Caco-2 (cell line): ENCODE results near the gene LRRC42. TPM values are rescaled to one million over a fixed set of nuclear protein-coding genes. Genes with fewer than 3 reads are reported as not detected.

Source experiments
- BruUV-seq: library from RNA; stranded (reverse); fragments of 400-500 nt; replicated peaks from 2 replicates; lab custom pipeline; 2021; lab: Mats Ljungman, UMichigan
- CTCF ChIA-PET: fragments of 300-600 bp; sonication (Branson Sonifier 250); formaldehyde crosslinking; loops from one replicate; lab custom pipeline; 2022; ENCODE audit warnings: antibody characterized with exemption; lab: Charles Lee
- POLR2A ChIA-PET: fragments of 300-600 bp; sonication (Branson Sonifier 250); formaldehyde crosslinking; loops from one replicate; lab custom pipeline; 2022; ENCODE audit warnings: antibody characterized with exemption; lab: Charles Lee
- DNase-seq, 2 experiments: peaks; one replicate each; pipeline versions ENCODE4 v3.0.0 to v3.0.0-alpha.2; 2020 to 2022
- H3K27me3 ChIP-seq: replicated peaks from 2 replicates; pipeline ENCODE4 v1.6.0; 2011; ENCODE audit warnings: low read length; ENCODE audit not compliant: control insufficient read depth, insufficient read depth
- H3K36me3 ChIP-seq: 2 replicates; pipeline ENCODE4 v1.5.1; 2011; ENCODE audit warnings: low read length; ENCODE audit not compliant: control insufficient read depth, insufficient read depth
- H3K4me1 ChIP-seq: fragments of 250-450 bp; sonication (Bioruptor Pico); 2 replicates; pipeline ENCODE4 v1.5.1; 2020; ENCODE audit warnings: mild to moderate bottlenecking
- H3K4me3 ChIP-seq: 2 replicates; pipeline ENCODE4 v1.5.1; 2011; ENCODE audit warnings: low read depth, mild to moderate bottlenecking, control low read depth, low read length
- H3K9me3 ChIP-seq: fragments of 250-450 bp; sonication (Bioruptor Pico); 2 replicates; pipeline ENCODE4 v1.5.1; 2020; ENCODE audit warnings: mild to moderate bottlenecking, moderate library complexity
- H3K27ac Mint-ChIP-seq: one replicate; pipeline ENCODE4 v1.8.0; 2022; ENCODE audit warnings: mixed read lengths; ENCODE audit not compliant: unreplicated experiment
- H3K27me3 Mint-ChIP-seq: one replicate; pipeline ENCODE4 v1.8.0; 2022; ENCODE audit warnings: mixed read lengths; ENCODE audit not compliant: insufficient read depth, unreplicated experiment
- H3K36me3 Mint-ChIP-seq: one replicate; pipeline ENCODE4 v1.8.0; 2022; ENCODE audit warnings: mild to moderate bottlenecking, mixed read lengths; ENCODE audit not compliant: insufficient read depth, unreplicated experiment
- H3K4me1 Mint-ChIP-seq: one replicate; pipeline ENCODE4 v1.8.0; 2022; ENCODE audit warnings: low read depth, mixed read lengths; ENCODE audit not compliant: unreplicated experiment
- H3K4me3 Mint-ChIP-seq: one replicate; pipeline ENCODE4 v1.8.0; 2022; ENCODE audit warnings: mild to moderate bottlenecking, moderate library complexity, mixed read lengths; ENCODE audit not compliant: unreplicated experiment
- H3K9me3 Mint-ChIP-seq: one replicate; pipeline ENCODE4 v1.8.0; 2022; ENCODE audit warnings: mixed read lengths; ENCODE audit not compliant: unreplicated experiment
- CTCF ChIP-seq, 2 experiments: fragments of 200-600 bp in 1 of 2; IDR thresholded peaks; 1 replicate in 1 of 2; 2 replicates in 1 of 2; pipeline versions ENCODE4 v1.5.1 to v1.8.0; 2011 to 2022; ENCODE audit warnings: antibody characterized with exemption in 1 of 2, control low read depth in 1 of 2, inconsistent platforms in 1 of 2, low read depth in 1 of 2, low read length in 1 of 2, mild to moderate bottlenecking in 1 of 2, moderate library complexity in 1 of 2; ENCODE audit not compliant: insufficient read depth in 1 of 2, severe bottlenecking in 1 of 2, unreplicated experiment in 1 of 2
- intact Hi-C: fragments of 100-400 bp; cut with micrococcal nuclease; formaldehyde crosslinking; loops from one replicate; pipeline ENCODE4 v1.10.0; 2022; ENCODE audit not compliant: unreplicated experiment
- total RNA-seq: library from RNA; stranded (reverse); gene quantifications from 2 replicates; pipeline ENCODE4 v1.2.3, GENCODE V29; 2022

The LRRC42 gene
- total RNA-seq, 1 experiment from 2014 or later = 38.9 TPM

GRCh38 chr1:53948291-53948690 lies 2.1 kb downstream of the LRRC42 start:
- Mint-ChIP-seq H3K4me3 (peak overlapping the region; percentile 94), H3K9me3 (no peaks in the 10 kb centered on the region), H3K27ac (no peak overlapping the region), H3K27me3 (no peaks in the 10 kb centered on the region), H3K4me1 (peaks cover 21% of the 10 kb centered on the region), H3K36me3 (peaks cover 35% of the 10 kb centered on the region)
- Histone ChIP-seq H3K27me3 (no peaks in the 10 kb centered on the region), H3K4me1 (peaks cover 8% of the 10 kb centered on the region; the same call in 1 of the 2 replicates), H3K9me3 (no peaks in the 10 kb centered on the region), H3K4me3 (no peak overlapping the region), H3K36me3 (no peaks in the 10 kb centered on the region)
- DNase-seq = no peak
- BruUV-seq = no TSS peak
- TF ChIP-seq CTCF (IDR thresholded peaks at IDR 0.05; ENCODE audit: insufficient read depth in 1 of 2, low read depth in 1 of 2, low read length in 1 of 2, severe bottlenecking in 1 of 2, unreplicated experiment in 1 of 2) = no peak
- POLR2A ChIA-PET = no interaction called here
- CTCF ChIA-PET = interaction anchor here (1.2 to 3.9 kb wide), 5 partner anchors 8 to 88 kb away, joined by 3 to 17 read pairs (median 4); partner anchors contain the start of gene YIPF1
- intact Hi-C loops = loop anchor here (2.0 kb wide), 1 partner anchor 35 kb away; no protein-coding TSS in a partner anchor

GRCh38 chr1:53949023-53949990 lies 3.2 kb downstream of the LRRC42 start:
- no peaks in the 10 kb centered on the region for H3K36me3 ChIP-seq
- Mint-ChIP-seq H3K4me3 (no peak overlapping the region), H3K9me3 (no peaks in the 10 kb centered on the region), H3K27ac (no peak overlapping the region), H3K4me1 (peaks cover 21% of the 10 kb centered on the region), H3K27me3 (no peaks in the 10 kb centered on the region), H3K36me3 (peaks cover 43% of the 10 kb centered on the region)
- intact Hi-C loops = loop anchor here (1.0 to 2.0 kb wide), 3 partner anchors 37 to 88 kb away; no protein-coding TSS in a partner anchor
- no peak overlapping the region for H3K4me3 ChIP-seq
- DNase-seq = peak in 1 of 2 experiments; percentile 55
- H3K27me3 ChIP-seq = no peaks in the 10 kb centered on the region
- TF ChIP-seq CTCF (IDR thresholded peaks at IDR 0.05; ENCODE audit: insufficient read depth in 1 of 2, low read depth in 1 of 2, low read length in 1 of 2, severe bottlenecking in 1 of 2, unreplicated experiment in 1 of 2) = peak; percentile 58 to 62
- ChIA-PET CTCF (interaction anchor here (1.2 to 3.9 kb wide), 3 partner anchors 10 to 89 kb away, joined by 4 to 17 read pairs (median 7); no protein-coding TSS in a partner anchor), POLR2A (interaction anchor here (0.5 kb wide), 1 partner anchor 47 kb away, joined by 4 read pairs; no protein-coding TSS in a partner anchor)
- H3K4me1 ChIP-seq = peaks cover 8% of the 10 kb centered on the region; the same call in 1 of the 2 replicates
- H3K9me3 ChIP-seq = no peaks in the 10 kb centered on the region
- BruUV-seq = no TSS peak

- CTCF ChIA-PET = no interaction called here
- no peaks in the 10 kb centered on the region for H3K27me3 ChIP-seq
- no peak for DNase-seq
- POLR2A ChIA-PET = no interaction called here
- H3K4me3 ChIP-seq = no peak overlapping the region
- Mint-ChIP-seq H3K36me3 (peaks cover 43% of the 10 kb centered on the region), H3K9me3 (no peaks in the 10 kb centered on the region), H3K4me1 (peaks cover 15% of the 10 kb centered on the region), H3K27ac (no peak overlapping the region), H3K4me3 (no peak overlapping the region), H3K27me3 (no peaks in the 10 kb centered on the region)
- BruUV-seq = no TSS peak
- peaks cover 18% of the 10 kb centered on the region for H3K4me1 ChIP-seq
- TF ChIP-seq CTCF (IDR thresholded peaks at IDR 0.05; ENCODE audit: insufficient read depth in 1 of 2, low read depth in 1 of 2, low read length in 1 of 2, severe bottlenecking in 1 of 2, unreplicated experiment in 1 of 2) = no peak
- H3K9me3 ChIP-seq = no peaks in the 10 kb centered on the region
- no peaks in the 10 kb centered on the region for H3K36me3 ChIP-seq
- intact Hi-C loops = no loop called here
Measured at GRCh38 chr1:53951697-53952096, 5.5 kb downstream of the LRRC42 start.
